DMS 273 (cell line): ENCODE measurements around the gene HMBS.
A peak's percentile ranks its signal among the peaks of the same experiment; 100 is the strongest.
"Not testable (repeated sequence)": the region's sequence is repeated elsewhere in the genome, so short reads cannot be mapped to it uniquely, and the experiment has no call there.

Experiments
- DNase-seq: peaks from one replicate; lab custom pipeline; 2025; ENCODE audit not compliant: unreplicated experiment; lab: John Stamatoyannopoulos, UW

The HMBS gene

DNA sequence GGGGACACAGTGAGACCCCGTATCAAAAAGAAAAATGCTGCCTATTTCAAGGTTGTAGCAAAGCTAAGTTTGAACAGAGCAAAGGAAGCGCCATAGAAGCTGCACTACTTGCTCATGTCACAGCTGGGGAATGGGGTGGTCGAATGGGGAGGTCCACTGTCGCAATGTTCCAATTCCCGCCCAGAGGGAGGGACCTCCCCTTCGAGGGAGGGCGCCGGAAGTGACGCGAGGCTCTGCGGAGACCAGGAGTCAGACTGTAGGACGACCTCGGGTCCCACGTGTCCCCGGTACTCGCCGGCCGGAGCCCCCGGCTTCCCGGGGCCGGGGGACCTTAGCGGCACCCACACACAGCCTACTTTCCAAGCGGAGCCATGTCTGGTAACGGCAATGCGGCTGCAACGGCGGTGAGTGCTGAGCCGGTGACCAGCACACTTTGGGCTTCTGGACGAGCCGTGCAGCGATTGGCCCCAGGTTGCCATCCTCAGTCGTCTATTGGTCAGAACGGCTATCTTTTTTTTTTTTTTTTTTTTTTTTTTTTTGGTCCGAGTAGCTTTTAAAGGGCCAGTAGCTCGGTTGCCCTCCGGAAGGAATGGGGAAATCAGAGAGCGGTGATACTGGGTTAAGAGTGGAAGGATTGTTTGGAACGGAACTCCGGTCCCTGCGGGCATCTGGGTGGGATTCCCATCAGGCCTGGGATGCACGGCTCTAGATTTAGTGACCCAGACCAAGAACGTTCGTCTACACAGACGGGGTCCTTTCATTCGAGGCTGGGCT, at the start of gene HMBS:
TSS of gene HMBS (plus strand) at position 219 of the 774 bp plus-strand sequence. CDS start at position 372, 153 bp downstream.
- DNase-seq, result peak; percentile 95

DNA sequence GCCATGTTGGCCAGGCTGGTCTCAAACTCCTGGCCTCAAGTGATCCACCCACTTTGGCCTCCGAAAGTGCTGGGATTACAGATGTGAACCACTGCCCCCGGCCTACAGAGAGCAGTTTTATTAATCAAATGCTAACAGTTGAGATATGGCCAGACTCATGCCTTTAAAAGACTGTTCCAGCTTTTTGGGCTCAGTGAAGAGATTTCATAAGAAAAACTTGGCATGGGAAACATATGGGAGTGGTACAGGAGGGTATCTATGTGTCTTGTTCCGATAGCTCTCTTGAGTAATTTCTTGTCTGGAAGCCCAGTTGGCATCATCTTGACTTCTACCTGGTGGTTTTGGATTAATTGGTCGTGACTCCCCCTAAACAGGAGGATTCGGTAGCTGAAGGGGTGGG, 45.8 kb upstream of the HMBS start:
- DNase-seq, result no peak

DNA sequence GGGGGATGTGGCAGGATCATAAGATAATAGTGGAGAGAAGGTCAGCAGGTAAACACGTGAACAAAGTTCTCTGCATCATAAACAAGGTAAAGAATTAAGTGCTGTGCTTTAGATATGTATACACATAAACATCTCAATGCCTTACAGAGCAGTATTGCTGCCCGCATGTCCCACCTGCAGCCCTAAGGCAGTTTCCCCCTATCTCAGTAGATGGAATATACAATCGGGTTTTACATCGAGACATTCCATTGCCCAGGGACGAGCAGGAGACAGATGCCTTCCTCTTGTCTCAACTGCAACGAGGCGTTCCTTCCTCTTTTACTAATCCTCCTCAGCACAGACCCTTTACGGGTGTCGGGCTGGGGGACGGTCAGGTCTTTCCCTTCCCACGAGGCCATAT, 45.2 kb upstream of the HMBS start:
- DNase-seq, result not testable (repeated sequence)

DNA sequence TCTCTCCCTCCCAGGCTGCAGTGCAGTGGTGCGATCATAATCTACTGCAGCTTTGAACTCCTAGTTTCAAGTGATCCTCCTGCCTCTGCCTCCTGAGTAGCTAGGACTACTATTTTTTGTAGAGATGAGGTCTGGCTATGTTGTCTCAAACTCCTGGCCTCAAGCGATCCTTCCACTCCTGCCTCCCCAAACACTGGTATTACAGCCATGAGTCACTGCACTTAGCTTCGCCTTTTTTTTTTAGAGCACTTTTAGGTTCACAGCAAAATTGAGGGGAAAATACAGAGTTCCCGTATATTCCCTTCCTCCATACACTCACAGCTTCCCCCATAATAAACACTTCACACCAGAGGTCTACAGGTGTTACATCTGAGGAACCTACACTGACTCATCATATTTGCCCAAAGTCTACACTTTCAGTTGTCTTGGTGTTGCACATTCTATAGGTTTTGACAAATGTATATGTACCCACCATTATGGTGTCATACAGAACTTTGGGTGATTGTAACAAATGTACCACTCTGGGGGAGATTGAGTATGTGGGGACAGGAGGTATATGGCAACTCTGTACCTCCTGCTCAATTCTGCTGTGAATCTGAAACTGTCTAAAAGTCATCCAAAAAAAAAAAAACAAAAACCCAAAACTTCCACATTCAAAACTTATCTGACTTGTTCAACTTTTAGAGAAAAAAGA, 42.7 kb upstream of the HMBS start:
- no peak for DNase-seq

DNA sequence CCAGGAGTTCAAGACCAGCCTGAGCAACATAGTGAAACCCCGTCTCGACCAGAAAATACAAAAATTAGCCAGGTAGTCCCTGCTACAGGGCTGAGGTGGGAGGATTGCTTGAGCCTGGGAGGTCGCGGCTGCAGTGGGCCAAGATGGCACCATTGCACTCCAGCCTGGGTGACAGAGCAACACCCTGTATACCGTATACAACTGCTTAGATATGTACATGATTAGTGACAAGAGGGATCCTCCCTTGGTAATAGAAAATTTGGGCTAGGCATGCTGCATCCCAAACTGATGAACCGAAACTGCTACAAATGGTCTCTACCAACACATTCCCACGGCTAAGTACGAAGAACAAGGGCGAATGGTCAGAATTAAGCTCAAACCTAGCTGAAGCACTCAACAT, 41.8 kb upstream of the HMBS start:
- DNase-seq, result no peak

DNA sequence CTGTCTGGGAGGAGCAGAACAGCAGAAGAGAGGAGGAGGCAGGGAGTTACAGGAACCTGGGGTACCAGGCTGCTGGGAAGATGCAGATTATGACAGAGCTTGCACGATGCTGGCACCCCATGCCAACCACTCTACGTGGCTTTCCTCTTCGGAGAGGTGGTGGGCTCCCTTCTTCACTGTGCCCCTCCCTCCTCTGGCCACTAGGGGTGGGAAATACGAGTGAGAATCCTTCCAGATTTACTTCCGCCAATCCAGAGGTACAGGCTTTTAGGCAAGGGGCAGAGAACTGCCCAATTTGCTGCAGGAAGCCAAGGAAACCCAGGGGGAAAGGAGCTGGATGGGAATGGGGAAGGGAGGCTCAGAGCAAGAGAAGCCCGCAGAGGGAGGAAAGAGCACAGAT, 40.0 kb upstream of the HMBS start:
- DNase-seq, result peak; percentile 29

DNA sequence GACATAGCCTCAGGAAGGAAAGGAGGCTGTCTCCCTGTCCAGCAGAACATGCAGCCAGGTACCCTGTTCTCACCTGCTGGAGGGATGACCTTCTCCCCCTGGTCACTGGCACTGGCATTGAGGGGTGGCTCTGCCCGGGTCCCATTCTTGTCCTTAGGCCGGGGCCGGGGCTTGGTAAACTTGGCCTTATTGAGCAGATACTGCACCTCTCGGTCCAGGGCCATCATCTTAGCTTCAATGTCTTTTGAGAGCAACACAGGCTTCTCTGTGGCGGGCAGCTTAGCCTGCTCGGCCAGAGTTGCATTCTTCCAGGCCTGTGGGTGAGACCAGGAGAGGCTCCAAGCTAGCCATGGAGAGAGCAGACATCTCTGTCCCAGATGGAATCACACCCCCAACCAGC, 38.2 kb upstream of the HMBS start:
- no peak for DNase-seq

DNA sequence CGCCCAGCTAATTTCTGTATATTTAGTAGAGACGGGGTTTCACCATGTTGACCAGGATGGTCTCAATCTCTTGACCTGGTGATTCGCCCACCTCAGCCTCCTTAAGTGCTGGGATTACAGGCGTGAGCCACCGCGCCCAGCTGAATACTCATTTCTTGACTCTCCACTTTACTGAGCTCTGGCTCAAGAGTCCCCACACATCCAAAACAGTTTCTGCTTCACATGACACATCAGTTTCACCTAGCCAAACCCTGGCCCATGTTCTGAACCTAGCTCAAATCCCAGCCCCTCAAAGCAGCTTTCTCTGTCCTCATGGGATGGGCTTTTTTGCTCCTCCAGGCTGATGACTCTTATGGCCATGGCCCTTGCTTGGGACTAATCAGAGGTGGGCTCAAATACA, 37.5 kb upstream of the HMBS start:
- no peak for DNase-seq

DNA sequence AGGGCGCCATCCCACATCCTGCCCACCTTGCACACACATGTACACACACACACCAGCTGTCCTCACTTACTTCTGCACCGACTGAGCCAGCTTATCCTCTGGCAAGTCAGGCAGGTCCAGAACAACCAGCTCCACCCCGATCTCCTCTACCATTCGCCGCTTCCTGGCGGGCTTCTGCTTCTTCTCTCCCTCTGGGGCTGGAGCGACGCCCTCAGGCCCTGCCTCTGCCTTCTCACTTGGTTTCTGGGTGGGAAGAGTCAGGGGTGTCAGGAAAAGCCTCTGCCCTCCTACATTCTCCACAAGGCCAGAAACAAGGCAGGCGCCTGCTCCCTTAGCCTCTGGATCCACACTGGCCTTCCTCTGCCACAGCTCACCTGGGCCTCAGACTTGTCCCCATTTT, 36.0 kb upstream of the HMBS start:
- DNase-seq, result no peak

DNA sequence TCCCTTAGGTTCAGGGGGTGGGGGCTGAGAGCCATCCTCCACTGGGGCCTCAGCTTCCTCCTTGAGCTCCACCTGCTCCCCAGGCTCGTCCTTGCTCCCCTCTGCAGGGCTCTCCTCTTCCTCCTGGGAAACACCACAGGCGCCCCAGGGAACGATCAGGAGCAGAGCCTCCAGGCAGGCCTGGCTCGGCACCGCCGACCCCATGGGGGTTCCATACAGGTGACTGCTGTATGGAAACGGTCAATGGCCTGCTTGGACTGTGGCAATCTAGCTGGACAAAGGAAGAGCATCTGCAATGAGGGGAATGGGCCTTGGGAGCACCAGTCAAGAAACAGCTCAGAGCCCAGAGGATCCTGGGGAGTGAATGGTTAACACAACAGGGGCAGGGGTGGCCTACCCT, 35.6 kb upstream of the HMBS start:
- DNase-seq, result no peak

DNA sequence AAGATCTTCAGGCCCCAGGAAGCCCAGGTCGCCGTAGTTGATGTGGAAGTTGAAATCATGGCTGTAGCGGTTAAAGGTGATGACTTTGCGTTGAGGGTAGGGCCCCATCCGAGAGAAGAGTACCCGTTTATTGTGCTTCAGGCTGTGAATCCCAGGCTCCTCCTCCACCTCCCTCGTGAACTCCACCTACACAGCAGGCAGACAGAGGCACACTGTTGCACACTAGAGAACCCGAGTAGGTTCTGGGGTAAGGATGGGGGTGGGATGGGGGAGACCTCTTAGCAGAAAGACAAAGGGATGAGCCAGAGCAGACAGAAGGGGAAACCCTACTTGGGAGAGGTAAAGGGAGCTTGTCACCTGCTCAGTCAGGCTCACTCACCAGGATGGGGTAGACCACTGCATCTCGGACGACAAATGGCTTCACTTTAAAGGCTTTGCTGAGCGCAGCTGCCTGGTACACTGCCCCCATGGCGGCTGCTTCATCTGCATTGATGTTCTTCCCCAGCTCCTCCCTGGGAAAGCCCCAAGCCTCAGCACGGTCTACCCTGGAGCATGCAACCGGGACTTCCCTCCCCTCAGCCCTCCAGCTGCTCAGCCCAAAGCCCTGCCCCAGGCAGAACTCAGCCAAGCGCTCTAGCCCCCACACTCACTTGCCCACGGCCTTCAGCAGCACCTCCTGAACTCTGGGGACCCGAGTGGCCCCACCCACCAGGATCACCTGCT, 33.1 kb upstream of the HMBS start:
- no peak for DNase-seq

DNA sequence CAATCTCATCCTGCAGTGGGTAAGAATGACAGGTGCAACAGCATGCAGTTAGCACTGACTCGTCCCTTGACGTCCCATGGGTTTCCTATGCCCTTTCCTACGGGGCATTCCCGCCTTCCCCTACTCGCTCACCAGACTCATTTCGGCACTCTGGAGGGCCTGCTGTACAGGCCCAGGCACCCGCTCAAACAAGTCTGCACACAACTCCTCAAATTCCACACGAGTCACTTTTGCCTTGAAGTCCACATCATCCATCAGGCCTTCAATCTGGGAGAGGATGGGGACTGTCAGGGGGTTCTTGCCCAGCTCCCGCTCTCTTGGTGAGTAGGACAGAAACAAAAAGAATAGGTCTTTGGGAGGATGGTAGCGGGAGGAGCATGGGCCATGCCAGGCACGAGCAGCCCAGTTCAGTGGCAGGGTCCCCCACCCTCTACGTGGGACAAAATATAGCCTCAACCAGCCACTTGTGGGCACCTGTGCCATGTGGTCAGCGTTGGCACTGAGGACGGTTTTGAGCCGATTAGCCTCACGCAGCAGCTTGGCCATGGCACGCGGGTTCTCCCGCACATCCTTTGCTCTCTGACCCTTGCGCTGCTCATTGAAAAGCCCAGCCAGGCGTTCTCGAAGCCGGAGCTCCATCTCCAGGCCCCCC, 32.4 kb upstream of the HMBS start:
- no peak for DNase-seq

DNA sequence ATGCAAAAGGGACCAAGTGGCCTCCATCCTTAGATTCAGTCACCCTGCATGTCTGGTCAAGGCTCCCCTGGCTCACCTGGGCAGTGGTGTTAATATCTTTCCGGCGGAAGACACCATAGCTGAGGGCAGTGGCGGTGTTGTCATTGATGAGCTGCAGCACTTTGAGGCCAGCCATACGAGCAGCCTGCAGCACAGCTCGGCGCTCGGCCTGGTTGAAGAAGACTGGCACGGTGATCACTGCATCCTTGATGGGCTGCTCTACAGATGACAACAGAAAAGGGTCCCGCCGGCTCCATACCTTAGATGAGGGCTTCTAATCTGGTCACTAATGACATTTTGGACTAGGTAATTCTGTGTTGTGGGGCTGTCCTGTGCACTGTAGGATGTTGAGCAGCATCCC, 30.3 kb upstream of the HMBS start:
- no peak for DNase-seq

DNA sequence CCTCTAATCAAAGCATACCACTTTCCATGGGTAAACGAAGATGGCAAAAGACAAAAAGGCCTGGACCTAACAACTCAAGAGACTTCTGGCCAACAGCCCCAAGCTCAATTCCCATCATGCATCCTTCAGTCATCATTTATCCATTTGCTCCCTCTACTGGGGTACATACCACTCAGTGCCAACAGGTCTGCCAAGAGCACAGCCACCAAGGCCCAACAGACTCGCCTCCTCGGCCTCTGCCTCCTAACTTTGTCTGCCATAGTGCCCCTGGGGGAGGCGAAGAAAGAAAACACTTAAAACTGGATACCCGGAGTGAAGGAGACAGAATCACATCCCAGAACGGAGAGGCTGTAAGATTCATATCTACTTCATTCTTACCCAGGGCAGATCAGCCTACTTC, 28.8 kb upstream of the HMBS start:
- DNase-seq, result peak; percentile 45

DNA sequence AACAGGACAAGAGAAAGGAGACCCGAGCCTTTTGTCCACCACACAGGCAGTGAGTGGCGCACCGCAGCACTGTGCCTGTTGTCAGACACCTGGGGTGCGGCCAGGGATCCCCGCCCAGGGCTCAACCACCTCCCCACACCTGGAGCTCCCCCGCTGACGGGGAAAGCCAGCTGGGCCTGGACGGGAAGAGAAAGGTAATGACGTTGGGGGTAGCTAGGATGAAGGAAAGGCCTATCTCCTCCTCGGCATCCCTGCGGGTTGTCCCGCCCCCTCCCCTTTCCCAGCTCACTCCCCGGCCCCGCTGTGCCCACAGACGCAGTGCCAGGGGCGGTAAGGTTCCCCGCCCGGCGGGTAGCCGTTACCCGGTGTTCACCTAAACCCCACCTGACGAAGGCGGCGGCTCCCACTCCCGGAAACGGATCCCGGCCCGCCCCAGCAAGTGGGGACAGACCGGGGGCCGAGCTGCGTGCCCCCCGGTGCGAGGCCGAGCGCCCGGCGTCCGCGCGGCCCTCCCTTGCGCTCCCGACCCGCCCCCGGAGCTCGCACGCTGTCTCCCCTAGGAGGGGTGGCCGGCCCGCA, 28.2 kb upstream of the HMBS start:
- DNase-seq, result peak; percentile 42

DNA sequence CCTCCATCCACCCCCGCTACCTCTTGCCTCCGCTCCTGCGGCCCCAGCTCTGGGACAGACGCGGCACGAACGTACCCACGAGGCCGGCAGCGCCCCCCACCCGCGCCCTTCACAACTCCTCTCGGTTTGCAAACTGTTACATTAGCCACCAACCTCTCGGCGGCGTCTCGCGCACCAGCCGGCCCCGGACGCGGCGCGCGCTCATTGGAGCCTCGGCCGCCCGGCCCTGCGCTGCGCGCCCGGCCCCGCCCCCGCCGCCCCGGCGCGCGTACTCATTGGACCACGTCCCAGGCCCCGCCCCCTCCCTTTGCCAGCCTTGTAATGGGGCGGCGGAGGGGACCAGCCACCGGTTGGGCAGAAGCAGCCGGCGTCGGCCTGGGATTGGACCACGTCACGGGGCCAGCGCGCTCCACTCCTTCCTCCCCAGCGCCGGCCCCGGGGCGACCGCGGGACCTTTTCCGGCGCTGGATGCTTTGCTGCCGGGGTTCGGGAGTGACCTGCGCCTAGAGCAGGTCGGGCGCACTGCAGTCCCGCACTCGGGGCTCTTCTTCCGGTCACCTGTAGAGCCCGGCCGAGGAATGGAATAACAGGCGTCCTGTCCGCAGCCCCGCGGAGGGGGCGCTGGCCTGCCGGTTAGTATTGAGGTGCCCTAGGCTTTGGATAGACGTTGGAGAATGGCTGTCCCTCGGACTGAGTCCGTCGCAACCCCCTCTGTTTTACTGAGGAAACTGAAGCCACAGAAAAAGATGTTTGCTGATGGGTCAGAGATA, 27.5 kb upstream of the HMBS start, which contains the start of gene HYOU1:
TSS of gene HYOU1 (minus strand) at position 206 of the 770 bp plus-strand sequence. CDS start 1,045 bp downstream, outside the sequence.
- DNase-seq, result peak; percentile 97

DNA sequence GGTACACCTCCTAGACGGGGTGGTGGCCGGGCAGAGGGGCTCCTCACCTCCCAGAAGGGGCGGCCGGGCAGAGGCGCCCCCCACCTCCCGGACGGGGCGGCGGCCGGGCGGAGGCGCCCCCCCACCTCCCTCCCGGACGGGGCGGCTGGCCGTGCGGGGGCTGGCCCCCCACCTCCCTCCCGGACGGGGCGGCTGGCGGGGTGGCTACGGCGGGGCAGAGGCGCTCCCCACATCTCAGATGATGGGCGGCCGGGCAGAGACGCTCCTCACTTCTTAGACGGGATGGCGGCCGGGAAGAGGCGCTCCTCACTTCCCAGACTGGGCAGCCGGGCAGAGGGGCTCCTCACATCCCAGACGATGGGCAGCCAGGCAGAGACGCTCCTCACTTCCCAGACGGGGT, 25.6 kb upstream of the HMBS start:
- DNase-seq, result not testable (repeated sequence)

DNA sequence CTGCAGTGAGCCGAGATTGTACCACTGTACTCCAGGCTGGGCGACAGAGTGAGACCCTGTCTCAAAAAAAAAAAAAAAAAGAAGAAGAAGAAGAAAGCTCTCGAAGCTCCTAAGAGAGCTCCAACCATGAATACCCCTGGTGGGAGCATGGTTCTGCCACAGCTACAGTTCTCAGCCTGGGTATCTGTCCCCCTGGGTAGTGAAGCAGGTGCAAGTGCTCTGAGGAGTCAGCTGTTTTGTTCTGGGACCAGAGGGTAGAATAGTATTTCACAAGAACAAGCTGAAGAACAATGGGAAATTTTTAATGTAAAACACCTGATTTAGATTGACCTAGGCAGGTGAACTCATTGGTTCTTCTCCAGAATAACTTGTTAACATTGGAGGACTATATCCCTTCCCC, 23.4 kb upstream of the HMBS start:
- no peak for DNase-seq

DNA sequence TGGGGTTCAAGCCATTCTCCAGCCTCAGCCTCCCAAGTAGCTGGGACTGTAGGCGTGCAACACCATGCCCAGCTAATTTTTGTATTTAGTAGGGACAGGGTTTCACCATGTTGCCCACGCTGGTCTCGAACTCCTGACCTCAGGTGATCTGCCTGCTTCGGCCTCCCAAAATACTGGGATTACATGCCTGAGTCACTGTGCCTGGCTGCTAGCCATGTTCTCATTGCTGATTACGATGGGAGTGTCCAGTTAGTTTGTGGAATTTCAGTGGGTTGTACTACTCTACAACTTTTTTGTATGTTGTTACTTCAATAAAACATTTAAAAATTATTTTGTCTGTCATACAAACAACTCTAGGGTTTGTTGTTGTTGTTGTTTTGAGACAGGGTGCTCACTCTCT, 21.9 kb upstream of the HMBS start:
- no peak for DNase-seq

DNA sequence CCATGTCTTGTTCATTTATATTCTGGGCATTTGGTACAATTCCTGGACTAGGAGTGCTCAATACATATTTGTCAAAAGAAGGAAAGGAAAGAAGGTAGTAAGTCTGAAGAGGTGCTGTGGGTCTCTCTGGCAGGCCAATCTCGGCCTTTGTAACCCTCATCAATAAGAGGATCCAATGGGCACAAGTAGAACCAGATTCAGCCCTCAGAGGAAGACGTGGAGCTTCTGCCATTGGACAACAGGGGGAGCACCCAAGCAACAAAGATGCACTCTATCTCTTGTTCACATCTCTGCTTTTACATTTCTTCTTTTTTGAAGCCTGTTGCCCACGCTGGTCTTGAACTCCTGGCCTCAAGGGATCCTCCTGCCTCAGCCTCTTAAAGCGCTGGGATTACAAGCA, 19.3 kb upstream of the HMBS start:
- DNase-seq, result peak; percentile 41
